Spleen (tissue), 11 donors: Measurements from ENCODE around the gene ADAMTSL3. TPM values are rescaled to one million over a fixed set of nuclear protein-coding genes. Genes with fewer than 3 reads are reported as not detected.

Experiments used
- DNase-seq: peaks from one replicate; pipeline ENCODE4 v3.0.0-alpha.2; 2020
- H3K27ac ChIP-seq, 8 donors: fragments of 200-600 bp; sonication (generic) in 7 of 8; 1 replicate in 4 of 8; 2 replicates in 4 of 8; pipeline versions ENCODE4 v1.5.0 to v1.8.0; 2016 to 2021; ENCODE audit warnings: inconsistent platforms in 4 of 8, mild to moderate bottlenecking in 4 of 8, moderate library complexity in 1 of 8
- H3K27me3 ChIP-seq, 7 donors: fragments of 200-600 bp; sonication (generic) in 6 of 7; replicated peaks in 1 of 7; 1 replicate in 4 of 7; 2 replicates in 3 of 7; pipeline versions ENCODE4 v1.5.0 to v1.8.0; 2016 to 2021; ENCODE audit warnings: inconsistent platforms in 3 of 7, mild to moderate bottlenecking in 1 of 7
- H3K36me3 ChIP-seq, 6 donors: fragments of 200-600 bp; sonication (generic) in 5 of 6; 1 replicate in 4 of 6; 2 replicates in 2 of 6; pipeline versions ENCODE4 v1.5.0 to v1.8.0; 2016 to 2021; ENCODE audit warnings: inconsistent platforms in 2 of 6
- H3K4me1 ChIP-seq, 6 donors: fragments of 200-600 bp; sonication (generic) in 5 of 6; 1 replicate in 3 of 6; 2 replicates in 3 of 6; pipeline versions ENCODE4 v1.5.0 to v1.8.0; 2016 to 2021; ENCODE audit warnings: inconsistent platforms in 3 of 6
- H3K4me3 ChIP-seq, 8 donors: fragments of 200-600 bp; sonication (generic) in 7 of 8; 1 replicate in 4 of 8; 2 replicates in 4 of 8; pipeline versions ENCODE4 v1.5.0 to v1.8.0; 2016 to 2021; ENCODE audit warnings: inconsistent platforms in 4 of 8, mild to moderate bottlenecking in 4 of 8, moderate library complexity in 2 of 8
- H3K9me3 ChIP-seq, 8 donors: fragments of 200-600 bp; sonication (generic) in 7 of 8; 1 replicate in 4 of 8; 2 replicates in 4 of 8; pipeline versions ENCODE4 v1.5.0 to v1.8.0; 2016 to 2021; ENCODE audit warnings: inconsistent platforms in 4 of 8
- CTCF ChIP-seq, 11 experiments: fragments of 200-600 bp in 7 of 11; fragments of 450-650 bp in 4 of 11; sonication (generic) in 4 of 11; IDR thresholded peaks in 8 of 11; conservative IDR thresholded peaks in 3 of 11; 1 replicate in 7 of 11; 2 replicates in 4 of 11; pipeline versions ENCODE4 v1.4.0 to v1.8.0; 2016 to 2021; ENCODE audit warnings: antibody characterized with exemption in 11 of 11, inconsistent platforms in 4 of 11, mild to moderate bottlenecking in 1 of 11
- POLR2A ChIP-seq, 3 donors: fragments of 450-650 bp; IDR thresholded peaks; one replicate each; pipeline ENCODE4 v1.5.1; 2017; ENCODE audit warnings: antibody characterized with exemption in 3 of 3, mild to moderate bottlenecking in 1 of 3
- POLR2AphosphoS5 ChIP-seq, 3 donors: sonication (generic); formaldehyde crosslinking; IDR thresholded peaks; one replicate each; pipeline ENCODE4 v1.5.1; 2017; ENCODE audit warnings: antibody characterized with exemption in 3 of 3
- WGBS, 5 donors: extraction: QIAGEN DNeasy Blood & Tissue Kit in 3 of 5; methylation state at CpG; one replicate each; pipeline versions ENCODE4 v1.1.5 to v1.1.7; 2013 to 2018; 5-methylcytosine and 5-hydroxymethylcytosine counted together
- intact Hi-C: fragments of 100-400 bp; cut with DNase I; formaldehyde crosslinking; loops from one replicate; pipeline ENCODE4 v1.15.0; 2023; ENCODE audit warnings: low total_unique reads
- polyA plus RNA-seq, 3 donors: library from polyadenylated mRNA; stranded (reverse); fragments of 200-250 nt; gene quantifications; one replicate each; pipeline ENCODE4 v1.2.1, GENCODE V29; 2013
- total RNA-seq, 7 donors: library from RNA; depleted of rRNA in 3 of 7; stranded (reverse); fragments of >200 nt in 3 of 7; fragmentation: NEBNext Ultra II Directional in 4 of 7; extraction: Animal tissue kit (Norgen Biotek cat#: 25700) in 4 of 7; gene quantifications; one replicate each; pipeline versions ENCODE4 v1.1.0 to v1.2.1, GENCODE V29; 2016 to 2021
- donor health status: healthy with polysubstance abuse.
- donor health status: DM: no; HTN: no; CAD: no; lungs with moderate emphysema.
- donor health status: DM: no; HTN: no; CAD: no.
- donor health status: Bipolar disorder and iron deficiency.
- donor health status: healthy.
- donor health status: DM: no; HTN: no; CAD: no.
- donor health status: DM: yes; HTN: yes; CAD: no.

The ADAMTSL3 gene
- total and polyA plus RNA-seq, 10 donors, result 0.09 to 5.7 (median 2.9) TPM

GRCh38 chr15:83766339-83766738, 112.4 kb downstream of the ADAMTSL3 start:
- no peaks in the 10 kb centered on the region for H3K36me3 ChIP-seq
- TF ChIP-seq POLR2AphosphoS5 (IDR thresholded peaks at IDR 0.05), result no peak
- TF ChIP-seq POLR2A (IDR thresholded peaks at IDR 0.05), result no peak
- no peak for TF ChIP-seq CTCF (IDR thresholded peaks at IDR 0.05 in 8 of 11, conservative IDR thresholded peaks at IDR 0.05 in 3 of 11)
- no peak for DNase-seq
- no peaks in the 10 kb centered on the region for H3K9me3 ChIP-seq
- H3K27ac ChIP-seq, result no peak overlapping the region
- 73 to 82% (median 80%) methylated on average over 6 of the region's 6 CpGs for WGBS, 5 donors
- H3K4me3 ChIP-seq, result no peak overlapping the region
- intact Hi-C loops, result no loop called here
- peaks cover 0 to 4% (median 0%) of the 10 kb centered on the region in 7 donors for H3K27me3 ChIP-seq
- H3K4me1 ChIP-seq, result no peaks in the 10 kb centered on the region

DNA sequence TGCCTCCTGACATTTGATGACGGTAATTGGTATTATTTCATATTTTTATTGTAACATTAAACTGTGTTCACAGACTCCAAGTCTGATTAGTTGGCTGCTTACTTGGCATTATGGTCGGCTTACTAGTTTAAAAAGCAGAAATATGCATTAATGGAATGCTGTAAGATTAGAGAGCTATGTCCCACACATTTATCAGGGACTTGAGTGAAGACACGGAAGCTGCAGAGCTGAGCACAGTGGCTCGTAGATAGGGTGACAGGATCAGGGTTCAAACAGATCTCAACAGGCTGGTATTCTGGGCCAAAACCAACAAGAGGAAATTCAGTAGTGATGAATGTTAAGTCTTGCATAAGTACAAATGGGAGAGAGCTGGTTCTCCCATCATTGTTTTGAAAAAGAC, 113.8 kb downstream of the ADAMTSL3 start:
- intact Hi-C loops, result no loop called here
- Histone ChIP-seq H3K27me3 (peaks cover 0 to 4% (median 0%) of the 10 kb centered on the region in 7 donors), H3K27ac (no peak overlapping the region), H3K4me1 (no peaks in the 10 kb centered on the region), H3K4me3 (no peak overlapping the region), H3K9me3 (no peaks in the 10 kb centered on the region), H3K36me3 (no peaks in the 10 kb centered on the region)
- DNase-seq, result no peak
- 74 to 87% (median 78%) methylated on average over 4 of the region's 4 CpGs for WGBS, 5 donors
- TF ChIP-seq POLR2AphosphoS5 (IDR thresholded peaks at IDR 0.05), result no peak
- TF ChIP-seq POLR2A (IDR thresholded peaks at IDR 0.05), result no peak
- no peak for TF ChIP-seq CTCF (IDR thresholded peaks at IDR 0.05 in 8 of 11, conservative IDR thresholded peaks at IDR 0.05 in 3 of 11)

GRCh38 chr15:83769411-83769999, 115.6 kb downstream of the ADAMTSL3 start:
- H3K27ac ChIP-seq, result no peak overlapping the region
- no peaks in the 10 kb centered on the region for H3K36me3 ChIP-seq
- 59 to 74% (median 69%) methylated on average over 1 of the region's 1 CpG for WGBS, 5 donors
- H3K9me3 ChIP-seq, result no peaks in the 10 kb centered on the region
- DNase-seq, result no peak
- no peak for TF ChIP-seq CTCF (IDR thresholded peaks at IDR 0.05 in 8 of 11, conservative IDR thresholded peaks at IDR 0.05 in 3 of 11)
- TF ChIP-seq POLR2AphosphoS5 (IDR thresholded peaks at IDR 0.05), result no peak
- no peak for TF ChIP-seq POLR2A (IDR thresholded peaks at IDR 0.05)
- H3K4me1 ChIP-seq, result no peaks in the 10 kb centered on the region
- intact Hi-C loops, result no loop called here
- no peak overlapping the region for H3K4me3 ChIP-seq
- H3K27me3 ChIP-seq, result peaks cover 0 to 2% (median 0%) of the 10 kb centered on the region in 7 donors

DNA sequence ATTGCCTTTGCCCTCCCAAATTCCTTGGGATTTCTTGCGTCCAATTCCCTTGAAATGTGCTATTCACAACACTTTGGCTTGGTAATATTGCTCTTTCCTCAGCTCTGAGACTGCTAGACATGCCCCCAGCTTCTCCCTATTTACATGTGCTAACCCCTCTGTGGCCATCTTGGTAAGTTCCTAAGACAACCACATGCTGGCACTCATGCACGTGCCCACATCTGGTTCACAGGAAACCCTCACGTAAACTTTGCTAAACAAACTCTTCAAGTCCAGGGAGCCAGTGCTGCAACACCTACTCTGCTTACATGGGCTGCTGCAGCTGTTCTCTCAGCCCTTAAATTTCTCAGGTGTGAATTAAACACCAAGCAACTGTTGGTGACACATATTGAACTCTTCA, 121.8 kb downstream of the ADAMTSL3 start:
- Histone ChIP-seq H3K27ac (no peak overlapping the region), H3K9me3 (peaks cover 0 to 9% (median 0%) of the 10 kb centered on the region in 8 donors), H3K4me3 (no peak overlapping the region), H3K4me1 (no peaks in the 10 kb centered on the region), H3K27me3 (peaks cover 0 to 17% (median 0%) of the 10 kb centered on the region in 7 donors), H3K36me3 (no peaks in the 10 kb centered on the region)
- 21 to 48% (median 26%) methylated on average over 2 to 3 of the region's 3 CpGs for WGBS, 5 donors
- intact Hi-C loops, result no loop called here
- TF ChIP-seq CTCF (IDR thresholded peaks at IDR 0.05 in 8 of 11, conservative IDR thresholded peaks at IDR 0.05 in 3 of 11), result no peak
- TF ChIP-seq POLR2A (IDR thresholded peaks at IDR 0.05), result no peak
- no peak for TF ChIP-seq POLR2AphosphoS5 (IDR thresholded peaks at IDR 0.05)
- no peak for DNase-seq
